GM12892 (cell line): ENCODE measurements around the gene PARP4.
"Not testable (repeated sequence)": the region's sequence is repeated elsewhere in the genome, so short reads cannot be mapped to it uniquely, and the experiment has no call there.

Experiments
- POLR2A ChIP-seq: IDR thresholded peaks from 2 replicates; pipeline ENCODE4 v1.6.1; 2011; ENCODE audit warnings: low read depth, low read length, control low read depth
- POLR2AphosphoS5 ChIP-seq: IDR thresholded peaks from 2 replicates; pipeline ENCODE4 v1.6.1; 2011; ENCODE audit warnings: low read depth, low read length, control low read depth
- TAF1 ChIP-seq: IDR thresholded peaks from 2 replicates; pipeline ENCODE4 v1.6.1; 2011; ENCODE audit warnings: low read depth, mild to moderate bottlenecking, control low read depth, low read length, borderline replicate concordance

DNA sequence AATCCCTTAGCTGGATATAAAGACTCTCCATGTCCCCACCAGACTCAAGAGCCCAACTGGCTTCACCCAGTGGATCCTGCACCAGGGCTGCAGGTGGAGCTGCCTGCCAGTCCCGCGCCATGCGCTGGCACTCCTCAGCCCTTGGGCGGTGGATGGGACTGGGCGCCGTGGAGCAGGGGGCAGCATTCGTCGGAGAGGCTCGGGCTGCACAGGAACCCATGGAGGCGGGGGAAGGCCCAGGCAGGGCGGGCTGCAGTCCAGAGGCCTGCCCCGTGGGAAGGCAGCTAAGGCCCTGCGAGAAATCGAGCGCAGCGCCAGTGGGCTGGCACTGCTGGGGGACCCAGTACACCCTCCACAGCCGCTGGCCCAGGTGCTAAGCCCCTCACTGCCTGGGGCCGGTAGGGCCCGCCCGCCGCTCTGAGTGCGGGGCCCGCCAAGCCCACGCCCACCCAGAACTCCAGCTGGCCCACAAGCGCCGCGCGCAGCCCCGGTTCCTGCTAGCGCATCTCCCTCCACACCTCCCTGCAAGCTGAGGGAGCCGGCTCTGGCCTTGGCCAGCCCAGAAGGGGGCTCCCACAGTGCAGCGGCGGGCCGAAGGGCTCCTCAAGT lies 48.1 kb upstream of the PARP4 start:
- not testable (repeated sequence) for TF ChIP-seq POLR2A, TAF1, POLR2AphosphoS5
